ENCODE measurements around the gene TSEN15.

TSEN15 gene

DNA sequence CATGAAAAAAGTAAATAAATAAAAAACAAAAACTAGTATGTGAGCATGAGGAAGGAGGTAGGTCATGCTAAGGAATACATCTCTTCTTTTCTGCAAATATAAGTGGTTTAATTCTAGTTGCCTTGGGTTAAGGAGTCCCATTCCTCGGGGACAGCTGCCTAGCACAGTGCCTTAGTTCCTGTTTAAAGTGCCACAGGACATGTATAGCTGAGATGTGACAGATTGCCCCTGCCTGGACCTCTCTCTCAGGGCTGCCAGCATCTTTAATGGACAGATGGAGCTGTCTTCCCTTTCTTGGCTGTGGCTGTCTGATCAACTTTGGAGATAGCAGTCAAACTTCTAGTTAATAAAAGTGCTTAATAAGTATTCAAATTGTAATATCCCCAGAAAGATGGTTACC, 50.0 kb downstream of the TSEN15 start:
- DNase-seq (ENCODE audit: low read depth): no peak

DNA sequence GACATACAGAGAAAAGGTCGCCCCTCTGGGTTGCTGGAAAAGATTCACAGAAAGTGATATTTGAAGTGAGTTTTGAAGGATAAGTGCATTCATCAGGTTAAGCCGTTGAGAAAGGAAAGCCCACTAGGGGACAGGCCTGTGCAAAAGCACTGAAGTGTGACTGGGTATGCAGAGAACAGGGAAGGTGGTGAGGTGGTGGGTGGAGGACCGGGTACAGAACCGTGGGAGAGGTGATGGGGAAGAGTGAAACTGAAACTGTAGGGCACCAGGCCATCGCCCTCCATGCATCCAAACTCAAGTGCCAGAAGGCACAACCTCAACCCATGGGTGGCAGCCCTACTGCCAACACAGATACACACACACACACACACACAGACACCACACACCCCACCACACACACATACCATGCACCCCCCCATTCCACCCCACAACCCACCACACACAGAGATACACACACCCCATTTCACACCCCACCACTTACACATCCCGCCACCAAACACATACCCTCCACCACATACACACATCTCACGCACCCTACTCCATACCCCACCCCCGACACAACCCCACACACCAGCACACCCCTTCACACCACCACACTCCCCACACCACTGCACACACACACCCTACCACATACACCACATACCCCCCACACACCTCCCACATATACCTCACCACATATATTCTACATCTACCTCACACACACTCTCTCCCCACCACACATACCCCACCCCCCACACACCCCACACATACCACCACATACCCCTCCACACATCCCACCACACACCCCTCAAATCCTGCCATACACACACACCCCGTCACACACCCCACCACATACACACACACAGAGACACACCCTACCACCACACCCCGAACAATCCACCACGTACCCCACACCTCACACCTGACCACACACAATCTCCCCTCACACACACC, 59.0 kb downstream of the TSEN15 start:
- DNase-seq (ENCODE audit: low read depth): no peak

DNA sequence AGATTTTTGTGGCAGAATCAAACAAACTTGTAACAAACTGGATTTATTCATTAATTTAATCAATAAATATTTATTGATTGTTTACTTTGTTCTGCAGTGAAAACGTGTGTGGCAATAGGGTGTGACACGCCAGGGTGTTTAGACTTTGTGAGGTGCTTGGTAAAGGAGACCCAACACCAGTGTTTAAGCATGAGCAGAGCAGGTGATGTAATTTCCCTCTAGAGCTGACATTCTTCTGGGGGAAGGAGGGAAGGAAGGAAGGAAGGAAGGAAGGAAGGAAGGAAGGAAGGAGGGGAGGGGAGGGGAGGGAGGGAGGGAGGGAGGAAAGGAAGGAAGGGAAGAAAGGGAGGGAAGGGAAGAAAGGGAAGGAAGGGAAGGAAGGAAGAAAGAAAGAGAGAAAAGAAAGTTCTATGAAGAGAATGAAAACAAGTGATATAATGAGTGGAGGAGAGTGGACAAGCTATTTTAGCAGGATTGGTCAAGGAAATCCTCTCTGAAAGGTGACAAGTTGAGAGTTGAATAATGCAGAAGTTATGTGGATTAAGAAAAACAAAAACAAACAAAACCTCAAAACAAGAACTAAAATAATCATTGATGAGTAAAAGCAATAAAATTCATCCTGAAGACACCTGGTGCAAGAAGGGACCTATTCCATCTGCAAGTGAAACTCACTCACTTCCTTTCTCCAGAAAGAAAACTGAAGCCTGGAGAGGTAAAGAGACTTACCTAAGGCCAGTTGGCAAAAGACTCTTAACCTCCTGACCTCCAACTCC, 60.8 kb downstream of the TSEN15 start:
- no peak for DNase-seq (ENCODE audit: low read depth)

DNA sequence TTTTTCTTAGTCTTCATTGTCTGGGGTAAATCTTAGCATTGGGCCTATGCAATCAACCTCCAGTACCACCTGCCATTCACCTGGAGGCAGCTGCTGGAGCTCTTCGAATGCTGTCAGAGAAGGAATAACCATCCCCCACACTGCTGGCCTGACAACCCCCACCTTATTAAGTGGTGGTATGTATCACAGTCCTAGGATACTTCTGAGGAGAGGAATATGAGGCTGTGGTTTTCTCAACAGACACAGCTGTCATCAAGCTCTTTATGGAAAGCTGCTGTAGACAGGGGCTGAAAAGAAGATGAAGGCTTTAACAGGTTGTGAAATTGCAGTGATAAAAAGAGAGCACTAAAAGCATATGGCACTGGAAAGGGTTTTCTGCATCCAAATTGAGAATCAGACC, 61.7 kb downstream of the TSEN15 start:
- DNase-seq (ENCODE audit: low read depth): no peak

- no peak for DNase-seq (ENCODE audit: low read depth)
Observed at GRCh38 chr1:184114818-184115398, 63.4 kb downstream of the TSEN15 start.

DNA sequence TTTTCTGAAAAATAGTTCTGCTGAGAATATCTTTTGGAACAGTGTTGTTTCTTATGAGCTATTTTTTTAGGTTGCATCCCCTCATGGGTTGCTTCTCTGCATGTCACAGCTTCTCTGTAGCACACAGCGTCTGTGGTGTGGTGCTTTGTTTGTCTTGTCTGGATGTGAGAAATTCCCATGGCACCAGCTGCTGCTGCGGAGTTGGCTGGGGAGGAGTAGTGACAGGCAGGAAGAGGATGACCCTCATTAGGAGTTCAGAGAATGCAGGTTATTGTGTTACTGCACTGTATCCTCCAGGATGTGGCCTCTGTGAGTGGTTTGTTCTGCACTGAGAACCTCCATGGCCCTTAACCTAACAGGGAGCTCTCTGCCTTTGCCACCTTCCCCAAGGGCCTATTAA, 64.8 kb downstream of the TSEN15 start:
- no peak for DNase-seq (ENCODE audit: low read depth)

GRCh38 chr1:184118046-184118445, 66.5 kb downstream of the TSEN15 start:
- no peak for DNase-seq (ENCODE audit: low read depth)

Data from stimulated activated CD8-positive, alpha-beta memory T cell treated with anti-CD3 and anti-CD28 coated beads, Interleukin-4, amount 100 ng/mL, for 24 hours (primary cell).